Thymus (tissue), 11 donors: ENCODE data around the gene EPHA8. TPM values are rescaled to one million over a fixed set of nuclear protein-coding genes. Genes with fewer than 3 reads are reported as not detected.

Source experiments
- DNase-seq, 9 donors: peaks; one replicate each; pipeline ENCODE4 v3.0.0-alpha.2; 2013; ENCODE audit warnings: low spot score in 9 of 9, low read depth in 6 of 9, missing footprints in 1 of 9
- H3K27ac ChIP-seq, 2 donors: one replicate each; pipeline ENCODE4 v1.5.1; 2013; ENCODE audit warnings: control low read depth in 1 of 2, low read depth in 1 of 2, low read length in 1 of 2, mild to moderate bottlenecking in 1 of 2, moderate library complexity in 1 of 2
- H3K27me3 ChIP-seq, 2 donors: one replicate each; pipeline ENCODE4 v1.5.1; 2013; ENCODE audit warnings: low read length in 1 of 2; ENCODE audit not compliant: control insufficient read depth in 2 of 2, insufficient read depth in 1 of 2
- H3K36me3 ChIP-seq, 2 donors: one replicate each; pipeline ENCODE4 v1.5.1; 2013; ENCODE audit warnings: low read length in 1 of 2, mild to moderate bottlenecking in 1 of 2, moderate library complexity in 1 of 2; ENCODE audit not compliant: control insufficient read depth in 2 of 2, insufficient read depth in 2 of 2
- H3K4me1 ChIP-seq, 2 donors: one replicate each; pipeline ENCODE4 v1.5.1; 2013; ENCODE audit warnings: low read length in 2 of 2; ENCODE audit not compliant: control insufficient read depth in 2 of 2, insufficient read depth in 2 of 2
- H3K4me3 ChIP-seq, 2 donors: one replicate each; pipeline ENCODE4 v1.5.1; 2013; ENCODE audit warnings: low read length in 2 of 2, control low read depth in 1 of 2, mild to moderate bottlenecking in 1 of 2
- H3K9me3 ChIP-seq, 2 donors: one replicate each; pipeline ENCODE4 v1.5.1; 2013; ENCODE audit warnings: low read length in 1 of 2, mild to moderate bottlenecking in 1 of 2; ENCODE audit not compliant: control insufficient read depth in 2 of 2, insufficient read depth in 1 of 2
- WGBS: extraction: QIAGEN DNeasy Blood & Tissue Kit; methylation state at CpG from one replicate; pipeline ENCODE4 v1.1.7; 2013; 5-methylcytosine and 5-hydroxymethylcytosine counted together
- polyA plus RNA-seq: library from polyadenylated mRNA; stranded (reverse); fragments of 200-250 nt; gene quantifications from one replicate; pipeline ENCODE4 v1.2.3, GENCODE V29; 2013
- total RNA-seq: library from RNA; stranded (reverse); fragments of 120-200 nt; gene quantifications from one replicate; pipeline ENCODE4 v1.2.4, GENCODE V29; 2013
- donor health status: healthy.

The EPHA8 gene
- total and polyA plus RNA-seq, 2 donors: 0.05 TPM; not detected in 1

- H3K27me3 ChIP-seq: peaks cover 0 to 23% of the 10 kb centered on the region in 2 donors
Measured at GRCh38 chr1:22570140-22570909, 7.0 kb downstream of the EPHA8 start.

GRCh38 chr1:22572818-22573217 lies 9.5 kb downstream of the EPHA8 start:
- Histone ChIP-seq H3K4me1 (no peaks in the 10 kb centered on the region), H3K27ac (no peak overlapping the region), H3K36me3 (no peaks in the 10 kb centered on the region), H3K9me3 (peaks cover 0 to 18% of the 10 kb centered on the region in 2 donors), H3K4me3 (no peak overlapping the region), H3K27me3 (peaks cover 0 to 4% of the 10 kb centered on the region in 2 donors)
- WGBS: 64% methylated on average over 9 of the region's 9 CpGs
- no peak for DNase-seq

More at GRCh38 chr1:22570140-22570909, 7.0 kb downstream of the EPHA8 start:
- Histone ChIP-seq H3K9me3 (no peaks in the 10 kb centered on the region), H3K4me1 (no peaks in the 10 kb centered on the region), H3K27ac (no peak overlapping the region), H3K4me3 (no peak overlapping the region), H3K36me3 (no peaks in the 10 kb centered on the region)
- no peak for DNase-seq
- 92% methylated on average over 34 of the region's 34 CpGs for WGBS

- WGBS: 87% methylated on average over 7 of the region's 7 CpGs
- no peak for DNase-seq
- no peaks in the 10 kb centered on the region for H3K36me3 ChIP-seq
- H3K4me3 ChIP-seq: no peak overlapping the region
- H3K4me1 ChIP-seq: no peaks in the 10 kb centered on the region
- H3K27me3 ChIP-seq: peaks cover 0 to 4% of the 10 kb centered on the region in 2 donors
- peaks cover 0 to 18% of the 10 kb centered on the region in 2 donors for H3K9me3 ChIP-seq
- H3K27ac ChIP-seq: no peak overlapping the region
Measured at GRCh38 chr1:22573237-22573636, 9.9 kb downstream of the EPHA8 start.

- Histone ChIP-seq H3K4me3 (no peak overlapping the region), H3K27ac (no peak overlapping the region), H3K4me1 (no peaks in the 10 kb centered on the region), H3K36me3 (no peaks in the 10 kb centered on the region), H3K9me3 (peaks cover 2 to 18% of the 10 kb centered on the region in 2 donors), H3K27me3 (peaks cover 0 to 4% of the 10 kb centered on the region in 2 donors)
- 58% methylated on average over 8 of the region's 8 CpGs for WGBS
- DNase-seq: no peak
Measured at GRCh38 chr1:22575532-22576149, 12.4 kb downstream of the EPHA8 start.

GRCh38 chr1:22576150-22576544 lies 12.9 kb downstream of the EPHA8 start:
- H3K36me3 ChIP-seq: no peaks in the 10 kb centered on the region
- H3K27me3 ChIP-seq: peaks cover 0 to 4% of the 10 kb centered on the region in 2 donors
- H3K4me1 ChIP-seq: no peaks in the 10 kb centered on the region
- no peak for DNase-seq
- no peak overlapping the region for H3K4me3 ChIP-seq
- H3K9me3 ChIP-seq: peaks cover 2 to 18% of the 10 kb centered on the region in 2 donors
- no peak overlapping the region for H3K27ac ChIP-seq
- WGBS: 89% methylated on average over 23 of the region's 23 CpGs

GRCh38 chr1:22576617-22577016 lies 13.3 kb downstream of the EPHA8 start:
- Histone ChIP-seq H3K36me3 (no peaks in the 10 kb centered on the region), H3K4me1 (no peaks in the 10 kb centered on the region), H3K9me3 (peaks cover 2 to 18% of the 10 kb centered on the region in 2 donors), H3K4me3 (no peak overlapping the region), H3K27ac (no peak overlapping the region), H3K27me3 (peaks cover 0 to 4% of the 10 kb centered on the region in 2 donors)
- no peak for DNase-seq
- 96% methylated on average over 24 of the region's 24 CpGs for WGBS

- no peaks in the 10 kb centered on the region for H3K4me1 ChIP-seq
- H3K27ac ChIP-seq: no peak overlapping the region
- H3K27me3 ChIP-seq: no peaks in the 10 kb centered on the region
- peaks cover 2 to 18% of the 10 kb centered on the region in 2 donors for H3K9me3 ChIP-seq
- 83% methylated on average over 12 of the region's 12 CpGs for WGBS
- no peak for DNase-seq
- H3K4me3 ChIP-seq: no peak overlapping the region
- no peaks in the 10 kb centered on the region for H3K36me3 ChIP-seq
Measured at GRCh38 chr1:22578732-22579361, 15.6 kb downstream of the EPHA8 start.

- no peaks in the 10 kb centered on the region for H3K4me1 ChIP-seq
- WGBS: 83% methylated on average over 7 of the region's 7 CpGs
- no peak for DNase-seq
- no peaks in the 10 kb centered on the region for H3K36me3 ChIP-seq
- H3K9me3 ChIP-seq: peaks cover 2 to 18% of the 10 kb centered on the region in 2 donors
- no peaks in the 10 kb centered on the region for H3K27me3 ChIP-seq
- H3K27ac ChIP-seq: no peak overlapping the region
- no peak overlapping the region for H3K4me3 ChIP-seq
Measured at GRCh38 chr1:22579541-22580155, 16.4 kb downstream of the EPHA8 start.
